K562 (cell line): ENCODE results near the gene ABCF2. TPM values are rescaled to one million over a fixed set of nuclear protein-coding genes. Genes with fewer than 3 reads are reported as not detected.

Experiments used
- ATAC-seq: fragments of 200-7000 bp; cut with Tn5 transposase; 3 replicates; pipeline ENCODE4 v1.9.1; 2020; ENCODE audit warnings: moderate library complexity
- BruUV-seq: library from RNA; stranded (reverse); fragments of 400-500 nt; replicated peaks from 2 replicates; lab custom pipeline; 2021; lab: Mats Ljungman, UMichigan
- CTCF ChIA-PET: fragments of 300-600 bp; formaldehyde crosslinking; extraction: SDS; loops from one replicate; lab custom pipeline; 2021; ENCODE audit warnings: low intra/inter-chr PET ratio; lab: Yijun Ruan, JAX
- POLR2A ChIA-PET: fragments of 300-600, 350-650 bp; sonication (Branson Sonifier 250); formaldehyde crosslinking; extraction: SDS; loops from one replicate; lab custom pipeline; 2021; ENCODE audit warnings: antibody characterized with exemption, inconsistent platforms; lab: Yijun Ruan, JAX
- DNase-seq, 4 experiments: peaks; one replicate each; pipeline versions ENCODE4 v3.0.0 to v3.0.0-alpha.2; 2011 to 2018; ENCODE audit warnings: low spot score in 3 of 4, mixed read lengths in 3 of 4; ENCODE audit errors: extremely low read depth in 1 of 4
- FAIRE-seq: peaks from 2 replicates; lab custom pipeline; 2011; peaks lifted over from hg19 to GRCh38; lab: Jason Lieb, UNC
- H2AFZ ChIP-seq: 2 replicates; pipeline ENCODE4 v1.6.0; 2011; ENCODE audit warnings: low read depth, low read length, control low read depth, inconsistent platforms
- H3K27ac ChIP-seq: fragments of 200-600 bp; 3 replicates; pipeline ENCODE4 v1.8.0; 2011; ENCODE audit warnings: low read depth, mild to moderate bottlenecking, control low read depth, inconsistent platforms, low read length, moderate library complexity, mixed read lengths; ENCODE audit errors: extremely low read depth
- H3K27me3 ChIP-seq, 2 experiments: fragments of 300-600 bp in 1 of 2; 2 replicates in 1 of 2; 3 replicates in 1 of 2; pipeline versions ENCODE4 v1.6.0 to v1.8.0; 2011; ENCODE audit warnings: inconsistent platforms in 2 of 2, low read length in 2 of 2, mild to moderate bottlenecking in 1 of 2, mixed read lengths in 1 of 2, moderate library complexity in 1 of 2; ENCODE audit not compliant: control insufficient read depth in 2 of 2, insufficient read depth in 2 of 2
- H3K36me3 ChIP-seq: fragments of 300-600 bp; 3 replicates; pipeline ENCODE4 v1.8.0; 2011; ENCODE audit warnings: mild to moderate bottlenecking, low read length, inconsistent platforms; ENCODE audit not compliant: control insufficient read depth, insufficient read depth
- H3K4me1 ChIP-seq, 2 experiments: fragments of 200-600 bp in 1 of 2; replicated peaks in 1 of 2; 2 replicates in 1 of 2; 3 replicates in 1 of 2; pipeline versions ENCODE4 v1.5.1 to v1.8.0; 2011; ENCODE audit warnings: inconsistent platforms in 2 of 2, low read length in 2 of 2, mild to moderate bottlenecking in 1 of 2, mixed read lengths in 1 of 2, moderate library complexity in 1 of 2; ENCODE audit not compliant: control insufficient read depth in 2 of 2, insufficient read depth in 2 of 2
- H3K4me2 ChIP-seq: 2 replicates; pipeline ENCODE4 v1.6.1; 2011; ENCODE audit warnings: low read length, control low read depth, inconsistent platforms, mixed read lengths; ENCODE audit not compliant: insufficient read depth
- H3K4me3 ChIP-seq: fragments of 200-600 bp; sonication (generic), shearing (Covaris generic); 2 replicates; pipeline ENCODE4 v1.5.1; 2016; ENCODE audit warnings: control low read depth, inconsistent platforms
- H3K79me2 ChIP-seq: fragments of 200-600 bp; 3 replicates; pipeline ENCODE4 v1.8.0; 2011; ENCODE audit warnings: low read length, inconsistent platforms; ENCODE audit not compliant: control insufficient read depth, insufficient read depth
- H3K9ac ChIP-seq, 2 experiments: 2 replicates each; pipeline versions ENCODE4 v1.6.0 to v1.6.1; 2011; ENCODE audit warnings: low read depth in 2 of 2, low read length in 2 of 2, control low read depth in 1 of 2, inconsistent platforms in 1 of 2, mild to moderate bottlenecking in 1 of 2, mixed read lengths in 1 of 2; ENCODE audit not compliant: insufficient read depth in 1 of 2
- H3K9me1 ChIP-seq: one replicate; pipeline ENCODE4 v1.6.0; 2011; ENCODE audit warnings: inconsistent platforms, mild to moderate bottlenecking, low read length, moderate library complexity; ENCODE audit not compliant: control insufficient read depth, insufficient read depth
- H3K9me3 ChIP-seq: replicated peaks from 2 replicates; pipeline ENCODE4 v1.5.1; 2011; ENCODE audit warnings: low read depth, low read length, inconsistent platforms; ENCODE audit not compliant: control insufficient read depth, insufficient read depth
- H4K20me1 ChIP-seq: replicated peaks from 2 replicates; pipeline ENCODE4 v1.6.1; 2011; ENCODE audit warnings: low read length, inconsistent platforms, mixed read lengths; ENCODE audit not compliant: control insufficient read depth, insufficient read depth
- C11orf30 ChIP-seq: fragments of 450-650 bp; IDR thresholded peaks from 2 replicates; pipeline ENCODE4 v1.6.1; 2016; ENCODE audit warnings: low read depth, mild to moderate bottlenecking
- MAFG ChIP-seq: fragments of 450-650 bp; conservative IDR thresholded peaks from 2 replicates; pipeline ENCODE4 v1.6.1; 2016; ENCODE audit warnings: missing genetic modification characterization, missing compliant biosample characterization
- MXD1 ChIP-seq: fragments of 250-450 bp; sonication (Bioruptor Pico); IDR thresholded peaks from 2 replicates; pipeline ENCODE4 v1.8.0; 2021; ENCODE audit warnings: borderline replicate concordance, mild to moderate bottlenecking, moderate library complexity; ENCODE audit not compliant: poor library complexity, severe bottlenecking
- RBFOX2 ChIP-seq: fragments of 200-400 bp; formaldehyde crosslinking; IDR thresholded peaks from 2 replicates; pipeline ENCODE4 v1.6.1; 2017; ENCODE audit warnings: low read depth, mild to moderate bottlenecking, low read length, moderate library complexity
- WGBS: fragments of 100-300 bp; shearing (Covaris generic); methylation state at CpG from one replicate; pipeline ENCODE4 v1.1.6; 2016; ENCODE audit warnings: low coverage, mixed read lengths; ENCODE audit not compliant: insufficient coverage; ENCODE audit errors: missing lambda C conversion rate; 5-methylcytosine and 5-hydroxymethylcytosine counted together
- in situ Hi-C: fragments of 300-500 bp; cut with MboI; formaldehyde crosslinking; loops from 4 replicates; pipeline ENCODE4 v1.15.0; 2018; ENCODE audit warnings: inconsistent platforms, mixed read lengths
- intact Hi-C: fragments of 100-400 bp; cut with micrococcal nuclease; formaldehyde crosslinking; loops from 2 replicates; pipeline ENCODE4 v1.14.2; 2022
- polyA plus RNA-seq, 8 experiments: library from polyadenylated mRNA; depleted of rRNA in 4 of 8; stranded (reverse) in 5 of 8; unstranded in 3 of 8; fragments of >200 nt; fragmentation: Nextera tagmentation in 2 of 8; fragmentation: Illumina TruSeq in 1 of 8; extraction: Ambion mirVana in 2 of 8; extraction: Trizol in 1 of 8; gene quantifications; 2 replicates each; pipeline versions ENCODE4 v1.2.1 to v1.2.3, GENCODE V29; 2011 to 2014; ENCODE audit warnings: inconsistent platforms in 1 of 8, missing spikeins in 1 of 8
- total RNA-seq, 7 experiments: library from RNA; depleted of rRNA in 6 of 7; stranded (reverse); fragments of >200 nt in 6 of 7; fragmentation: Illumina TruSeq in 2 of 7; extraction: Trizol in 2 of 7; gene quantifications; 2 replicates each; pipeline versions ENCODE4 v1.2.1 to v1.2.3, GENCODE V29; 2011 to 2021; ENCODE audit warnings: low replicate concordance in 1 of 7

ABCF2 gene
- total and polyA plus RNA-seq, 9 of the 15 experiments (the other 6 are each of a cell fraction or from before 2014, with no cell fraction given), result 62.1 to 224 (median 113) TPM

DNA sequence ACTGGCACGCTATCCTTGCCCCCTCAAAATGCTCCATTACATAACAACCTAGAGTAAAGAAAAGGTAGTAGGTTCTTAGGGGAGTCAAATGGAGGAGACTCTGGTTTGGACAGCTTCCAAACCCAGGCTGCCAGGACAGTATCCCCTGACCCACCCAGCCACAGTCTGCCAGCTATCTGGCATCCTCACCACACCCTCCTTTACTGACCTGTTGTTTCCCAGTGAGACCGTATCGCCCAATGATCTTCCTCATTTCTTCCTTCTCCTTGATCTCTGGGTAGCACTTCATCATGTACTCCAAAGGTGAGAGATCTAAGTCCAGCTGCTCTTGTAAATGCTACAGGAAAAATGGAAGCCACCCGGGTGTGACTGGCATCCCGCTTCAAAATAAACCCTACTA is 11.6 kb downstream of the ABCF2 start (continued):
- TF ChIP-seq MAFG (tag) (no peak), MXD1 (CRISPR knock-in tag) (no peak)

DNA sequence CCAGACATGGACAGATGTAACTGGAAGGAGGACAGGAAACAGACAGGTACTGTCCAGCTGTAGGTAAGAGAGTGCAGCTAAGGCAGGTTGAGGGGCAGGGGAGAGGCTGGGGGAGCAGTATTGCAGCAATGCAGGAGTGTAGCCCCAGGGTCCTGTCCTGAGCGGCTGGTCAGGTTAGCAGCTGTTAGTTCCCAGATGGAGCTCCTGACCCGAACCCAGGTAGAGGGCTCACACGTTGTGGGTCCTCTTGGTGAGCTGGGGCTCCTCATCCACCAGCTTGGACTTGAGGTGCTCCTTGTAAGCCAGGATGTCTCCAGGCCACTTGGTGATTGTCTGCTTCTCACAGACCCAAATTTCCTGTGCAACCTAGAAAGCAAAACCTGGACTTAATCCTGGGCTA is 13.2 kb downstream of the ABCF2 start:
- WGBS, result 86% methylated on average over 3 of the region's 3 CpGs
- DNase-seq, result no peak
- Histone ChIP-seq H3K9ac (peak overlapping the region in 1 of 2 experiments; percentile 8; a peak in 1 of 4 replicates), H3K9me3 (no peaks in the 10 kb centered on the region), H3K4me3 (no peak overlapping the region), H3K9me1 (no peaks in the 10 kb centered on the region), H4K20me1 (peaks cover 16% of the 10 kb centered on the region; the same call in 1 of the 2 replicates), H2AFZ (no peak overlapping the region), H3K36me3 (peaks cover 69% of the 10 kb centered on the region), H3K4me2 (no peak overlapping the region), H3K4me1 (no peaks in the 10 kb centered on the region; a peak in 1 of 5 replicates), H3K27ac (no peak overlapping the region), H3K79me2 (no peaks in the 10 kb centered on the region), H3K27me3 (no peaks in the 10 kb centered on the region)
- TF ChIP-seq C11orf30 (no peak), RBFOX2 (0 out of 2 replicates have a peak, but pooled peaks have one; percentile 23)
- ChIA-PET POLR2A (interaction anchor here (0.5 to 4.9 kb wide), 8 partner anchors 8 to 291 kb away, joined by 3 to 30 read pairs (median 6); partner anchors contain the start of genes ABCF2 and CHPF2), CTCF (no interaction called here)
- TSS peak; percentile 26 for BruUV-seq
- no peak for ATAC-seq
- intact Hi-C loops, result no loop called here
- FAIRE-seq, result no peak
- in situ Hi-C loops, result no loop called here
